HepG2 (cell line): ENCODE data around the gene NTN5. TPM values are rescaled to one million over a fixed set of nuclear protein-coding genes. Genes with fewer than 3 reads are reported as not detected.
A peak's percentile ranks its signal among the peaks of the same experiment; 100 is the strongest.

Experiments used
- CCAR2 ChIP-seq: fragments of 200-400 bp; formaldehyde crosslinking; optimal IDR thresholded peaks from 2 replicates; pipeline ENCODE3; 2018; ENCODE audit warnings: low read depth, mild to moderate bottlenecking, low read length, moderate library complexity
- DNMT3B ChIP-seq: conservative IDR thresholded peaks from 2 replicates; pipeline ENCODE4 v1.6.1; 2016; ENCODE audit warnings: missing biosample characterization, control low read depth
- EEA1 ChIP-seq: sonication (generic); formaldehyde crosslinking; IDR thresholded peaks from 2 replicates; pipeline ENCODE4 v1.5.1; 2020; ENCODE audit warnings: mild to moderate bottlenecking, missing genetic modification reagents, borderline replicate concordance
- HHEX ChIP-seq: IDR thresholded peaks from 2 replicates; pipeline ENCODE4 v1.6.1; 2016; ENCODE audit warnings: control low read depth
- JDP2 ChIP-seq: sonication (generic); formaldehyde crosslinking; IDR thresholded peaks from 2 replicates; pipeline ENCODE4 v1.8.1; 2022; ENCODE audit warnings: missing genetic modification reagents, borderline replicate concordance
- MAFK ChIP-seq, 2 experiments: IDR thresholded peaks in 1 of 2; conservative IDR thresholded peaks in 1 of 2; 2 replicates each; pipeline ENCODE4 v1.6.1; 2011; ENCODE audit warnings: improper control_type of control experiment in 2 of 2, low read length in 2 of 2
- RAD21 ChIP-seq: fragments of 450-650 bp; formaldehyde crosslinking; IDR thresholded peaks from 2 replicates; pipeline ENCODE4 v1.5.0; 2020; ENCODE audit warnings: mild to moderate bottlenecking
- RBM39 ChIP-seq: fragments of 200-400 bp; formaldehyde crosslinking; IDR thresholded peaks from one replicate; pipeline ENCODE4 v1.6.1; 2018; ENCODE audit warnings: antibody characterized with exemption, mild to moderate bottlenecking, low read depth, low read length; ENCODE audit not compliant: poor library complexity, severe bottlenecking
- RXRA ChIP-seq: sonication (generic); formaldehyde crosslinking; IDR thresholded peaks from 2 replicates; pipeline ENCODE4 v1.5.1; 2020; ENCODE audit warnings: missing genetic modification reagents
- SRF ChIP-seq: IDR thresholded peaks from 2 replicates; pipeline ENCODE4 v1.6.1; 2011; ENCODE audit warnings: mild to moderate bottlenecking, low read depth, low read length, moderate library complexity
- TAF15 ChIP-seq: fragments of 200-400 bp; formaldehyde crosslinking; IDR thresholded peaks from one replicate; pipeline ENCODE4 v1.6.1; 2018; ENCODE audit warnings: mild to moderate bottlenecking, low read depth, low read length; ENCODE audit not compliant: poor library complexity, severe bottlenecking
- XBP1 ChIP-seq: sonication (generic); formaldehyde crosslinking; IDR thresholded peaks from 2 replicates; pipeline ENCODE4 v1.5.0; 2020; ENCODE audit warnings: missing genetic modification reagents
- ZFX ChIP-seq: sonication (generic); formaldehyde crosslinking; IDR thresholded peaks from 2 replicates; pipeline ENCODE4 v1.4.0; 2020; ENCODE audit warnings: mild to moderate bottlenecking, low read depth, missing genetic modification reagents, moderate library complexity
- ZMYM4 ChIP-seq: sonication (generic); formaldehyde crosslinking; IDR thresholded peaks from 2 replicates; pipeline ENCODE4 v1.8.1; 2023; ENCODE audit warnings: mild to moderate bottlenecking, missing genetic modification reagents
- ZNF616 ChIP-seq: sonication (generic); formaldehyde crosslinking; IDR thresholded peaks from 2 replicates; pipeline ENCODE4 v1.5.0; 2020; ENCODE audit warnings: low read depth, mild to moderate bottlenecking, missing genetic modification reagents
- ZNF83 ChIP-seq: sonication (generic); formaldehyde crosslinking; IDR thresholded peaks from 2 replicates; pipeline ENCODE4 v1.4.0; 2020; ENCODE audit warnings: missing genetic modification reagents, mild to moderate bottlenecking, borderline replicate concordance
- polyA plus RNA-seq, 8 experiments: library from polyadenylated mRNA; depleted of rRNA in 3 of 8; stranded (reverse) in 7 of 8; unstranded in 1 of 8; fragments of >200 nt; fragmentation: Illumina TruSeq in 4 of 8; extraction: Trizol in 4 of 8; gene quantifications; 2 replicates each; pipeline versions ENCODE4 v1.2.1 to v1.2.3, GENCODE V29; 2011 to 2016; ENCODE audit warnings: low read depth in 4 of 8, missing spikeins in 1 of 8, mixed read lengths in 1 of 8; ENCODE audit not compliant: insufficient read depth in 1 of 8
- total RNA-seq, 5 experiments: library from RNA; depleted of rRNA; stranded (reverse); fragments of >200 nt; fragmentation: Illumina TruSeq; extraction: Trizol; gene quantifications; 2 replicates each; pipeline ENCODE4 v1.2.3, GENCODE V29; 2016; ENCODE audit warnings: low read depth in 1 of 5
- TF ChIP-seq, protein P1 (sequence below): sonication (generic); formaldehyde crosslinking; IDR thresholded peaks from 2 replicates; pipeline ENCODE4 v1.4.0; 2020; ENCODE audit warnings: low read depth, mild to moderate bottlenecking, missing genetic modification reagents
- TF ChIP-seq, protein P2 (sequence below): fragments of 450-650 bp; IDR thresholded peaks from 2 replicates; pipeline ENCODE4 v1.6.1; 2016
- TF ChIP-seq, protein P3 (sequence below): sonication (generic); formaldehyde crosslinking; IDR thresholded peaks from 2 replicates; pipeline ENCODE4 v1.9.0; 2022; ENCODE audit warnings: low read depth, missing genetic modification reagents

NTN5 gene
- total and polyA plus RNA-seq, 2 of the 13 experiments (the other 11 are each of a cell fraction or from before 2014, with no cell fraction given): 0.05 TPM; not detected in 1

DNA sequence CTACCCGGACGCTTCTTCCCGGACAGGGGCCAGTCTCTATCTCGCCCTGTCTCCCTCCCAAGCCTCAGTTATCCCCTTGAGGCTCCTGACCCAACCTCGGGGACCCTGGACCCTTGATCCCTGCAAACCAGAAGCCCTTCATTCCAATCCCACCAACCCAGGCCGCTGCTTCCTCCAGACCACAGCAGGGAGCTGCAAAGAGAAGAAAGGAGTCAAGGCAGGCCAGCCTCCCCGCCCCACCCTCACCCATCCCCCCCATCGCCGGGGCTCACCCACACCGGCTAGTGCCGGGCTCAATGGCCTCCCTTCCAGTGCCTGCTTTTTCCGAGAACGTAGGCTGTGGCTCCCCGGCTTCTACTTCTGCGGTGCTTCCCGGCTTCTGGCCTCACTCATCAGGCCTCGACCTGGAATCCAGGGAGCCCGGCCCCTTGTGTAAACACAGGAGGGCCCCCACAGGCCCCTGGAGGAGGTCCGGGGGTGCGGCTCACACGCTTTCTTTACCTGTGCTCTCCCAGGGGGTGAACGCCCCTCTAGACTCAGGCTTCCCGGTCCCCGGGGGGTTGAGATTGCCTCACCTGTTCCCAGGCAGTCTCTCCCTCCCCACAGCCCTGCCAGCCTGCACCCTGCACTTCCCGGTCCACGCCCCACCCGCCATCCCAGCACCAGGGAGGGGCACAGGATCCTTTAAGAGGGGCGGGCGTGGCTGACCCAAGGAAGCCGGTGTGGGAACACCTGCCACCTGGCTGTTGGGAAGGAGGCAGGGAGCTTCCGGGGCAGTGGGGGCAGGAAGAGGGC is 58.2 kb downstream of the NTN5 start, which contains the start of gene FAM83E (continued):
- TF ChIP-seq CCAR2 (no peak), ZNF616 (no peak), XBP1 (CRISPR knock-in tag) (no peak), ZNF83 (CRISPR knock-in tag) (no peak), ZMYM4 (CRISPR knock-in tag) (no peak), TAF15 (peak; percentile 18), SRF (no peak), HHEX (no peak), RXRA (CRISPR knock-in tag) (no peak), DNMT3B (CRISPR knock-in tag) (no peak), RBM39 (peak; percentile 27), MAFK (conservative IDR thresholded peaks at IDR 0.05 in 1 of 2, IDR thresholded peaks at IDR 0.05 in 1 of 2; ENCODE audit: low read length in 2 of 2) (no peak), EEA1 (CRISPR knock-in tag) (no peak), JDP2 (no peak), RAD21 (no peak), ZFX (CRISPR knock-in tag) (no peak)
- TF ChIP-seq, protein P1, sequence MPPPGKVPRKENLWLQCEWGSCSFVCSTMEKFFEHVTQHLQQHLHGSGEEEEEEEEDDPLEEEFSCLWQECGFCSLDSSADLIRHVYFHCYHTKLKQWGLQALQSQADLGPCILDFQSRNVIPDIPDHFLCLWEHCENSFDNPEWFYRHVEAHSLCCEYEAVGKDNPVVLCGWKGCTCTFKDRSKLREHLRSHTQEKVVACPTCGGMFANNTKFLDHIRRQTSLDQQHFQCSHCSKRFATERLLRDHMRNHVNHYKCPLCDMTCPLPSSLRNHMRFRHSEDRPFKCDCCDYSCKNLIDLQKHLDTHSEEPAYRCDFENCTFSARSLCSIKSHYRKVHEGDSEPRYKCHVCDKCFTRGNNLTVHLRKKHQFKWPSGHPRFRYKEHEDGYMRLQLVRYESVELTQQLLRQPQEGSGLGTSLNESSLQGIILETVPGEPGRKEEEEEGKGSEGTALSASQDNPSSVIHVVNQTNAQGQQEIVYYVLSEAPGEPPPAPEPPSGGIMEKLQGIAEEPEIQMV (CRISPR knock-in tag): no peak
- TF ChIP-seq, protein P2, sequence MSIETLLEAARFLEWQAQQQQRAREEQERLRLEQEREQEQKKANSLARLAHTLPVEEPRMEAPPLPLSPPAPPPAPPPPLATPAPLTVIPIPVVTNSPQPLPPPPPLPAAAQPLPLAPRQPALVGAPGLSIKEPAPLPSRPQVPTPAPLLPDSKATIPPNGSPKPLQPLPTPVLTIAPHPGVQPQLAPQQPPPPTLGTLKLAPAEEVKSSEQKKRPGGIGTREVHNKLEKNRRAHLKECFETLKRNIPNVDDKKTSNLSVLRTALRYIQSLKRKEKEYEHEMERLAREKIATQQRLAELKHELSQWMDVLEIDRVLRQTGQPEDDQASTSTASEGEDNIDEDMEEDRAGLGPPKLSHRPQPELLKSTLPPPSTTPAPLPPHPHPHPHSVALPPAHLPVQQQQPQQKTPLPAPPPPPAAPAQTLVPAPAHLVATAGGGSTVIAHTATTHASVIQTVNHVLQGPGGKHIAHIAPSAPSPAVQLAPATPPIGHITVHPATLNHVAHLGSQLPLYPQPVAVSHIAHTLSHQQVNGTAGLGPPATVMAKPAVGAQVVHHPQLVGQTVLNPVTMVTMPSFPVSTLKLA: no peak
- TF ChIP-seq, protein P3, sequence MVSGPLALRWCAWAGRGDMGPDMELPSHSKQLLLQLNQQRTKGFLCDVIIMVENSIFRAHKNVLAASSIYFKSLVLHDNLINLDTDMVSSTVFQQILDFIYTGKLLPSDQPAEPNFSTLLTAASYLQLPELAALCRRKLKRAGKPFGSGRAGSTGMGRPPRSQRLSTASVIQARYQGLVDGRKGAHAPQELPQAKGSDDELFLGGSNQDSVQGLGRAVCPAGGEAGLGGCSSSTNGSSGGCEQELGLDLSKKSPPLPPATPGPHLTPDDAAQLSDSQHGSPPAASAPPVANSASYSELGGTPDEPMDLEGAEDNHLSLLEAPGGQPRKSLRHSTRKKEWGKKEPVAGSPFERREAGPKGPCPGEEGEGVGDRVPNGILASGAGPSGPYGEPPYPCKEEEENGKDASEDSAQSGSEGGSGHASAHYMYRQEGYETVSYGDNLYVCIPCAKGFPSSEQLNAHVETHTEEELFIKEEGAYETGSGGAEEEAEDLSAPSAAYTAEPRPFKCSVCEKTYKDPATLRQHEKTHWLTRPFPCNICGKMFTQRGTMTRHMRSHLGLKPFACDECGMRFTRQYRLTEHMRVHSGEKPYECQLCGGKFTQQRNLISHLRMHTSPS (CRISPR knock-in tag): no peak
